HEK293 (cell line): ENCODE results near the gene RPS27A.

Source experiments
- CTCF ChIA-PET: fragments of 350-600 bp; formaldehyde crosslinking; extraction: SDS; loops from one replicate; lab custom pipeline; 2021; ENCODE audit warnings: antibody characterized with exemption; lab: Yijun Ruan, JAX
- POLR2A ChIA-PET: fragments of 300-600 bp; formaldehyde crosslinking; extraction: SDS; loops from one replicate; lab custom pipeline; 2020; ENCODE audit warnings: antibody characterized with exemption, inconsistent platforms; lab: Yijun Ruan, JAX
- H3K27ac ChIP-seq: fragments of 200-500 bp; sonication (Bioruptor generic); 2 replicates; pipeline ENCODE4 v1.5.1; 2014; ENCODE audit warnings: low read depth, low read length, control low read depth, inconsistent platforms; ENCODE audit errors: extremely low read depth
- H3K36me3 ChIP-seq, 2 experiments: fragments of 200-500 bp in 1 of 2; sonication (Bioruptor generic) in 1 of 2; 1 replicate in 1 of 2; 2 replicates in 1 of 2; pipeline ENCODE4 v1.5.1; 2014 to 2017; ENCODE audit warnings: inconsistent platforms in 2 of 2, low read length in 2 of 2; ENCODE audit not compliant: control insufficient read depth in 2 of 2, insufficient read depth in 1 of 2
- H3K4me1 ChIP-seq: fragments of 200-500 bp; sonication (Bioruptor generic); 2 replicates; pipeline ENCODE4 v1.5.1; 2014; ENCODE audit warnings: mild to moderate bottlenecking, low read length, inconsistent platforms; ENCODE audit not compliant: control insufficient read depth, insufficient read depth
- H3K4me3 ChIP-seq: 2 replicates; pipeline ENCODE4 v1.5.1; 2011; ENCODE audit warnings: low read depth, mild to moderate bottlenecking, control low read depth, low read length, moderate library complexity
- H3K9me3 ChIP-seq: fragments of 200-500 bp; sonication (Bioruptor generic); 2 replicates; pipeline ENCODE4 v1.5.1; 2014; ENCODE audit warnings: low read depth, low read length, inconsistent platforms; ENCODE audit not compliant: control insufficient read depth, insufficient read depth
- BCL11B ChIP-seq: fragments of 450-650 bp; formaldehyde crosslinking; IDR thresholded peaks from 2 replicates; pipeline ENCODE4 v1.5.1; 2016; ENCODE audit warnings: low read depth, missing biosample characterization, missing genetic modification characterization
- GLI2 ChIP-seq: fragments of 450-650 bp; formaldehyde crosslinking; IDR thresholded peaks from 2 replicates; pipeline ENCODE4; 2017; ENCODE audit warnings: missing biosample characterization, missing genetic modification characterization, low read depth, borderline replicate concordance
- SALL2 ChIP-seq: fragments of 450-650 bp; formaldehyde crosslinking; IDR thresholded peaks from 2 replicates; pipeline ENCODE4 v1.5.0; 2017; ENCODE audit warnings: missing biosample characterization, mild to moderate bottlenecking, missing genetic modification characterization, borderline replicate concordance
- YY2 ChIP-seq: fragments of 450-650 bp; formaldehyde crosslinking; IDR thresholded peaks from 2 replicates; pipeline ENCODE4 v1.5.1; 2016; ENCODE audit warnings: missing biosample characterization, missing genetic modification characterization
- ZBTB44 ChIP-seq: fragments of 450-650 bp; IDR thresholded peaks from 2 replicates; pipeline ENCODE4 v1.5.1; 2018; ENCODE audit warnings: missing biosample characterization, mild to moderate bottlenecking, missing genetic modification characterization
- ZFHX2 ChIP-seq: fragments of 450-650 bp; formaldehyde crosslinking; conservative IDR thresholded peaks from 2 replicates; pipeline ENCODE4 v1.5.1; 2016; ENCODE audit warnings: missing biosample characterization, missing genetic modification characterization
- ZFP69B ChIP-seq: fragments of 450-650 bp; formaldehyde crosslinking; IDR thresholded peaks from 2 replicates; pipeline ENCODE4 v1.5.1; 2016; ENCODE audit warnings: missing biosample characterization, missing genetic modification characterization
- ZNF121 ChIP-seq: fragments of 450-650 bp; formaldehyde crosslinking; IDR thresholded peaks from 2 replicates; pipeline ENCODE4 v1.5.1; 2016; ENCODE audit warnings: missing biosample characterization, missing genetic modification characterization
- ZNF140 ChIP-seq: fragments of 450-650 bp; formaldehyde crosslinking; IDR thresholded peaks from 2 replicates; pipeline ENCODE4 v1.5.1; 2016; ENCODE audit warnings: missing biosample characterization, missing genetic modification characterization
- ZNF146 ChIP-seq: fragments of 450-650 bp; formaldehyde crosslinking; IDR thresholded peaks from 2 replicates; pipeline ENCODE4 v1.5.1; 2016; ENCODE audit warnings: missing biosample characterization, missing genetic modification characterization
- ZNF24 ChIP-seq: fragments of 450-650 bp; formaldehyde crosslinking; IDR thresholded peaks from 2 replicates; pipeline ENCODE4 v1.5.1; 2016; ENCODE audit warnings: missing biosample characterization, missing genetic modification characterization
- ZNF266 ChIP-seq: fragments of 450-650 bp; formaldehyde crosslinking; IDR thresholded peaks from 2 replicates; pipeline ENCODE4 v1.5.1; 2016; ENCODE audit warnings: missing biosample characterization, missing genetic modification characterization, low read depth
- ZNF292 ChIP-seq: fragments of 450-650 bp; formaldehyde crosslinking; IDR thresholded peaks from 2 replicates; pipeline ENCODE4 v1.5.1; 2016; ENCODE audit warnings: low read depth, missing biosample characterization, missing genetic modification characterization, borderline replicate concordance
- ZNF335 ChIP-seq: fragments of 450-650 bp; formaldehyde crosslinking; conservative IDR thresholded peaks from 2 replicates; pipeline ENCODE4 v1.5.1; 2016; ENCODE audit warnings: missing biosample characterization, missing genetic modification characterization
- ZNF548 ChIP-seq: fragments of 450-650 bp; formaldehyde crosslinking; IDR thresholded peaks from 2 replicates; pipeline ENCODE4 v1.5.1; 2016; ENCODE audit warnings: missing biosample characterization, missing genetic modification characterization
- ZNF623 ChIP-seq: fragments of 450-650 bp; formaldehyde crosslinking; IDR thresholded peaks from 2 replicates; pipeline ENCODE4 v1.5.1; 2016; ENCODE audit warnings: missing biosample characterization, missing genetic modification characterization
- ZNF664 ChIP-seq: fragments of 450-650 bp; formaldehyde crosslinking; IDR thresholded peaks from 2 replicates; pipeline ENCODE4 v1.5.1; 2016; ENCODE audit warnings: missing biosample characterization, missing genetic modification characterization
- ZNF670 ChIP-seq: fragments of 450-650 bp; formaldehyde crosslinking; IDR thresholded peaks from 2 replicates; pipeline ENCODE4 v1.5.1; 2016; ENCODE audit warnings: missing biosample characterization, missing genetic modification characterization, low read depth
- ZNF776 ChIP-seq: fragments of 450-650 bp; formaldehyde crosslinking; IDR thresholded peaks from 2 replicates; pipeline ENCODE4 v1.5.0; 2017; ENCODE audit warnings: missing biosample characterization, missing genetic modification characterization, borderline replicate concordance
- TF ChIP-seq, protein P1 (sequence below): fragments of 450-650 bp; formaldehyde crosslinking; IDR thresholded peaks from 2 replicates; pipeline ENCODE4 v1.5.1; 2016; ENCODE audit warnings: missing biosample characterization, missing genetic modification characterization
- TF ChIP-seq, protein P2 (sequence below): fragments of 450-650 bp; formaldehyde crosslinking; IDR thresholded peaks from 2 replicates; pipeline ENCODE4; 2016; ENCODE audit warnings: missing biosample characterization, missing genetic modification characterization
- TF ChIP-seq, protein P3 (sequence below): fragments of 450-650 bp; formaldehyde crosslinking; IDR thresholded peaks from 2 replicates; pipeline ENCODE4 v1.5.1; 2016; ENCODE audit warnings: missing biosample characterization, missing genetic modification characterization
- TF ChIP-seq, protein P4 (sequence below): fragments of 450-650 bp; IDR thresholded peaks from 2 replicates; pipeline ENCODE4 v1.5.1; 2018; ENCODE audit warnings: missing biosample characterization, missing genetic modification characterization

Gene RPS27A

GRCh38 chr2:55200416-55200815, 32.1 kb upstream of the RPS27A start (continued):
- TF ChIP-seq, protein P1, sequence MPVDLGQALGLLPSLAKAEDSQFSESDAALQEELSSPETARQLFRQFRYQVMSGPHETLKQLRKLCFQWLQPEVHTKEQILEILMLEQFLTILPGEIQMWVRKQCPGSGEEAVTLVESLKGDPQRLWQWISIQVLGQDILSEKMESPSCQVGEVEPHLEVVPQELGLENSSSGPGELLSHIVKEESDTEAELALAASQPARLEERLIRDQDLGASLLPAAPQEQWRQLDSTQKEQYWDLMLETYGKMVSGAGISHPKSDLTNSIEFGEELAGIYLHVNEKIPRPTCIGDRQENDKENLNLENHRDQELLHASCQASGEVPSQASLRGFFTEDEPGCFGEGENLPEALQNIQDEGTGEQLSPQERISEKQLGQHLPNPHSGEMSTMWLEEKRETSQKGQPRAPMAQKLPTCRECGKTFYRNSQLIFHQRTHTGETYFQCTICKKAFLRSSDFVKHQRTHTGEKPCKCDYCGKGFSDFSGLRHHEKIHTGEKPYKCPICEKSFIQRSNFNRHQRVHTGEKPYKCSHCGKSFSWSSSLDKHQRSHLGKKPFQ (tag by site-specific recombination), result no peak
- TF ChIP-seq ZNF776, result no peak
- no peak for TF ChIP-seq BCL11B
- TF ChIP-seq, protein P2, sequence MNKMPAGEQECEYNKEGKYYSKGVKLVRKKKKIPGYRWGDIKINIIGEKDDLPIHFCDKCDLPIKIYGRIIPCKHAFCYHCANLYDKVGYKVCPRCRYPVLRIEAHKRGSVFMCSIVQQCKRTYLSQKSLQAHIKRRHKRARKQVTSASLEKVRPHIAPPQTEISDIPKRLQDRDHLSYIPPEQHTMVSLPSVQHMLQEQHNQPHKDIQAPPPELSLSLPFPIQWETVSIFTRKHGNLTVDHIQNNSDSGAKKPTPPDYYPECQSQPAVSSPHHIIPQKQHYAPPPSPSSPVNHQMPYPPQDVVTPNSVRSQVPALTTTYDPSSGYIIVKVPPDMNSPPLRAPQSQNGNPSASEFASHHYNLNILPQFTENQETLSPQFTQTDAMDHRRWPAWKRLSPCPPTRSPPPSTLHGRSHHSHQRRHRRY (tag by site-specific recombination), result no peak
- TF ChIP-seq, all 188 proteins: peak for 1

DNA sequence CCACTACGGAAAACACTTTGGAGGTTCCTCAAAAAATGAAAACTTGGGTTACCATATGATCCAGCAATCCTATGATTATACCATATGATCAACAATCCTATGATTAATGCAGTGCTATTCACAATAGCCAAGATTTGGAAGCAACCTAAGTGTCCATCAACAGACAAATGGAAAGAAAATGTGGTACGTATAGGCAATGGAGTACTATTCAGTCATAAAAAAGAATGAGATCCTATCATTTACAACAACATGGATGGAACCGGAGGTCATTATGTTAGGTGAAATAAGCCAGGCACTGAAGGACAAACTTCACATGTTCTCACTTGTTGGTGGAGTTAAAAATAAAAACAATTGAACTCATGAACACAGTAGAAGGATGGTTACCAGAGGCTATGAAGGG, 28.0 kb upstream of the RPS27A start:
- ChIA-PET POLR2A (no interaction called here), CTCF (interaction anchor here (0.6 kb wide), 1 partner anchor 293 kb away, joined by 3 read pairs; no protein-coding TSS in a partner anchor)
- H3K4me1 ChIP-seq, result no peaks in the 10 kb centered on the region

DNA sequence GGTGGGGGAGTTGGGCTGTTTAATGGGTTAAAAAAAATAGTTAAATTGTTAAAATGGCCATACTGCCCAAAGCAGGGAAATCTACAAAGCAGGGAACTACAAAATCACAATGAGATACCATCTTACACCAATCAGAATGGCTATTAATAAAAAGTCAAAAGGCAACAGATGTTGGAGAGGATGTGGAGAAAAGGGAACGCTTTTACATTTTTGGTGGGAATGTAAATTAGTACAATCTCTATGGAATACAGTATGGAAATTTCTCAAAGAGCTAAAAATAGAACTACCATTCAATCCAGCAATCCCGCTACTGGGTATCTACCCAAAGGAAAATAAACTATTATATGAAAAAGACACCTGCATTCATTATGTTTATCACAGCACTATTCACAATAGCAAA, 27.5 kb upstream of the RPS27A start:
- no peaks in the 10 kb centered on the region for H3K9me3 ChIP-seq
- POLR2A ChIA-PET, result no interaction called here
- H3K27ac ChIP-seq, result no peak overlapping the region
- CTCF ChIA-PET, result interaction anchor here (0.6 kb wide), 1 partner anchor 294 kb away, joined by 3 read pairs; no protein-coding TSS in a partner anchor
- TF ChIP-seq ZFHX2 (tag by site-specific recombination) (no peak), ZNF292 (tag by site-specific recombination) (no peak), ZNF335 (tag by site-specific recombination) (no peak), YY2 (no peak), ZNF623 (no peak), ZNF664 (tag by site-specific recombination) (no peak), ZFP69B (tag by site-specific recombination) (no peak), ZNF121 (no peak), SALL2 (tag by site-specific recombination) (no peak), ZBTB44 (no peak), GLI2 (tag by site-specific recombination) (no peak), ZNF140 (tag by site-specific recombination) (no peak), ZNF266 (no peak), ZNF548 (tag by site-specific recombination) (no peak), ZNF24 (tag by site-specific recombination) (no peak)
- TF ChIP-seq, protein P3, sequence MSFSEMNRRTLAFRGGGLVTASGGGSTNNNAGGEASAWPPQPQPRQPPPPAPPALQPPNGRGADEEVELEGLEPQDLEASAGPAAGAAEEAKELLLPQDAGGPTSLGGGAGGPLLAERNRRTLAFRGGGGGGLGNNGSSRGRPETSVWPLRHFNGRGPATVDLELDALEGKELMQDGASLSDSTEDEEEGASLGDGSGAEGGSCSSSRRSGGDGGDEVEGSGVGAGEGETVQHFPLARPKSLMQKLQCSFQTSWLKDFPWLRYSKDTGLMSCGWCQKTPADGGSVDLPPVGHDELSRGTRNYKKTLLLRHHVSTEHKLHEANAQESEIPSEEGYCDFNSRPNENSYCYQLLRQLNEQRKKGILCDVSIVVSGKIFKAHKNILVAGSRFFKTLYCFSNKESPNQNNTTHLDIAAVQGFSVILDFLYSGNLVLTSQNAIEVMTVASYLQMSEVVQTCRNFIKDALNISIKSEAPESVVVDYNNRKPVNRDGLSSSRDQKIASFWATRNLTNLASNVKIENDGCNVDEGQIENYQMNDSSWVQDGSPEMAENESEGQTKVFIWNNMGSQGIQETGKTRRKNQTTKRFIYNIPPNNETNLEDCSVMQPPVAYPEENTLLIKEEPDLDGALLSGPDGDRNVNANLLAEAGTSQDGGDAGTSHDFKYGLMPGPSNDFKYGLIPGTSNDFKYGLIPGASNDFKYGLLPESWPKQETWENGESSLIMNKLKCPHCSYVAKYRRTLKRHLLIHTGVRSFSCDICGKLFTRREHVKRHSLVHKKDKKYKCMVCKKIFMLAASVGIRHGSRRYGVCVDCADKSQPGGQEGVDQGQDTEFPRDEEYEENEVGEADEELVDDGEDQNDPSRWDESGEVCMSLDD (tag by site-specific recombination), result no peak
- TF ChIP-seq, protein P4, sequence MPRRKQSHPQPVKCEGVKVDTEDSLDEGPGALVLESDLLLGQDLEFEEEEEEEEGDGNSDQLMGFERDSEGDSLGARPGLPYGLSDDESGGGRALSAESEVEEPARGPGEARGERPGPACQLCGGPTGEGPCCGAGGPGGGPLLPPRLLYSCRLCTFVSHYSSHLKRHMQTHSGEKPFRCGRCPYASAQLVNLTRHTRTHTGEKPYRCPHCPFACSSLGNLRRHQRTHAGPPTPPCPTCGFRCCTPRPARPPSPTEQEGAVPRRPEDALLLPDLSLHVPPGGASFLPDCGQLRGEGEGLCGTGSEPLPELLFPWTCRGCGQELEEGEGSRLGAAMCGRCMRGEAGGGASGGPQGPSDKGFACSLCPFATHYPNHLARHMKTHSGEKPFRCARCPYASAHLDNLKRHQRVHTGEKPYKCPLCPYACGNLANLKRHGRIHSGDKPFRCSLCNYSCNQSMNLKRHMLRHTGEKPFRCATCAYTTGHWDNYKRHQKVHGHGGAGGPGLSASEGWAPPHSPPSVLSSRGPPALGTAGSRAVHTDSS, result no peak
- H3K4me3 ChIP-seq, result no peak overlapping the region
- H3K36me3 ChIP-seq, result peaks cover 16 to 42% of the 10 kb centered on the region in 2 experiments
- no peaks in the 10 kb centered on the region for H3K4me1 ChIP-seq

More for the DNA sequence above, 28.0 kb upstream of the RPS27A start:
- Histone ChIP-seq H3K4me3 (no peak overlapping the region), H3K9me3 (no peaks in the 10 kb centered on the region)
- TF ChIP-seq ZNF146 (tag by site-specific recombination), result 0 out of 2 replicates have a peak, but pooled peaks have one; percentile 8
- TF ChIP-seq ZNF670 (tag by site-specific recombination), result no peak
- TF ChIP-seq, all 188 proteins: peak for 1
- Histone ChIP-seq H3K27ac (no peak overlapping the region), H3K36me3 (peaks cover 16 to 45% of the 10 kb centered on the region in 2 experiments)
